GM12872 (cell line): ENCODE data around the gene ZNF684.

Experiments
- CTCF ChIP-seq: IDR thresholded peaks from 3 replicates; pipeline ENCODE4 v1.5.1; 2011; ENCODE audit warnings: low read depth, mild to moderate bottlenecking, low read length, moderate library complexity; ENCODE audit not compliant: insufficient read depth

ZNF684 gene

GRCh38 chr1:40562185-40562584, 30.7 kb downstream of the ZNF684 start:
- no peak for TF ChIP-seq CTCF

- TF ChIP-seq CTCF = no peak
Observed at GRCh38 chr1:40563266-40563665, 31.8 kb downstream of the ZNF684 start.

- TF ChIP-seq CTCF = no peak
Observed at GRCh38 chr1:40564506-40564905, 33.1 kb downstream of the ZNF684 start.

GRCh38 chr1:40564913-40565312, 33.5 kb downstream of the ZNF684 start:
- no peak for TF ChIP-seq CTCF

- no peak for TF ChIP-seq CTCF
Observed at GRCh38 chr1:40567825-40568224, 36.4 kb downstream of the ZNF684 start.

- no peak for TF ChIP-seq CTCF
Observed at GRCh38 chr1:40575336-40575735, 43.9 kb downstream of the ZNF684 start.

- TF ChIP-seq CTCF = no peak
Observed at GRCh38 chr1:40582116-40582515, 50.7 kb downstream of the ZNF684 start.

GRCh38 chr1:40583980-40584379, 52.5 kb downstream of the ZNF684 start:
- TF ChIP-seq CTCF = no peak
